Stimulated activated CD8-positive, alpha-beta memory T cell treated with anti-CD3 and anti-CD28 coated beads, Interleukin-15, amount 100 ng/mL, for 1 hour (primary cell): ENCODE results near the gene PEX19.
"Not testable (repeated sequence)": the region's sequence is repeated elsewhere in the genome, so short reads cannot be mapped to it uniquely, and the experiment has no call there.

Experiments
- DNase-seq: peaks from one replicate; pipeline ENCODE4 v3.0.0-alpha.2; 2020; ENCODE audit warnings: low read depth

Gene PEX19

GRCh38 chr1:160284782-160285344 lies at the start of gene PEX19:
Gene PEX19, minus strand, starts transcription at chr1:160285133. Its CDS starts 9 bp downstream, at chr1:160285124.
- DNase-seq, result peak; percentile 89

- no peak for DNase-seq
Measured at GRCh38 chr1:160332516-160332915, 47.6 kb upstream of the PEX19 start.

- no peak for DNase-seq
Measured at GRCh38 chr1:160330119-160330518, 45.2 kb upstream of the PEX19 start.

- DNase-seq, result no peak
Measured at GRCh38 chr1:160328184-160328583, 43.3 kb upstream of the PEX19 start.

- no peak for DNase-seq
Measured at GRCh38 chr1:160326418-160326817, 41.5 kb upstream of the PEX19 start.

GRCh38 chr1:160325252-160325651 lies 40.3 kb upstream of the PEX19 start:
- DNase-seq, result no peak

- DNase-seq, result no peak
Measured at GRCh38 chr1:160322831-160323230, 37.9 kb upstream of the PEX19 start.

- no peak for DNase-seq
Measured at GRCh38 chr1:160315359-160315758, 30.4 kb upstream of the PEX19 start.

- DNase-seq, result no peak
Measured at GRCh38 chr1:160309571-160309970, 24.6 kb upstream of the PEX19 start.

- no peak for DNase-seq
Measured at GRCh38 chr1:160309185-160309557, 24.2 kb upstream of the PEX19 start.

- DNase-seq, result no peak
Measured at GRCh38 chr1:160308451-160309184, 23.7 kb upstream of the PEX19 start.

- DNase-seq, result no peak
Measured at GRCh38 chr1:160307118-160307791, 22.3 kb upstream of the PEX19 start.

- no peak for DNase-seq
Measured at GRCh38 chr1:160300173-160300572, 15.2 kb upstream of the PEX19 start.

- DNase-seq, result no peak
Measured at GRCh38 chr1:160296036-160296435, 11.1 kb upstream of the PEX19 start.

GRCh38 chr1:160293020-160293968 lies 8.4 kb upstream of the PEX19 start:
- no peak for DNase-seq

- DNase-seq, result peak; percentile 32
Measured at GRCh38 chr1:160291248-160292220, 6.6 kb upstream of the PEX19 start.

GRCh38 chr1:160287769-160288168 lies 2.8 kb upstream of the PEX19 start:
- DNase-seq, result not testable (repeated sequence)

GRCh38 chr1:160285506-160285905 lies 573 bp upstream of the PEX19 start:
- no peak for DNase-seq

GRCh38 chr1:160284220-160284781 lies 632 bp downstream of the PEX19 start:
- DNase-seq, result no peak

- no peak for DNase-seq
Measured at GRCh38 chr1:160282807-160283206, 2.1 kb downstream of the PEX19 start.

GRCh38 chr1:160277987-160278386 lies 6.9 kb downstream of the PEX19 start:
- DNase-seq, result no peak
